K562 (cell line): ENCODE data around the gene CIAO3. TPM values are rescaled to one million over a fixed set of nuclear protein-coding genes. Genes with fewer than 3 reads are reported as not detected.

Experiments used
- ARID3A ChIP-seq: IDR thresholded peaks from 2 replicates; pipeline ENCODE4 v1.6.1; 2012; ENCODE audit warnings: low read depth, low read length, improper control_type of control experiment, borderline replicate concordance
- C11orf30 ChIP-seq: fragments of 450-650 bp; IDR thresholded peaks from 2 replicates; pipeline ENCODE4 v1.6.1; 2016; ENCODE audit warnings: low read depth, mild to moderate bottlenecking
- FIP1L1 ChIP-seq: fragments of 200-400 bp; formaldehyde crosslinking; IDR thresholded peaks from 2 replicates; pipeline ENCODE4 v1.6.1; 2018; ENCODE audit warnings: mild to moderate bottlenecking, low read depth, low read length; ENCODE audit not compliant: poor library complexity, severe bottlenecking
- FOXO4 ChIP-seq: fragments of 450-650 bp; formaldehyde crosslinking; IDR thresholded peaks from 2 replicates; pipeline ENCODE4 v1.4.0; 2020; ENCODE audit warnings: mild to moderate bottlenecking, moderate library complexity
- GATAD2B ChIP-seq: fragments of 450-650 bp; IDR thresholded peaks from 2 replicates; pipeline ENCODE4 v1.6.1; 2017; ENCODE audit warnings: mild to moderate bottlenecking, borderline replicate concordance
- GTF2E2 ChIP-seq: fragments of 200-800 bp; sonication (Bioruptor generic); IDR thresholded peaks from 2 replicates; pipeline ENCODE4 v1.6.1; 2016; ENCODE audit warnings: missing genetic modification characterization, missing compliant biosample characterization
- HCFC1 ChIP-seq: IDR thresholded peaks from 2 replicates; pipeline ENCODE4 v1.6.1; 2012; ENCODE audit warnings: low read depth, low read length, improper control_type of control experiment
- HDAC3 ChIP-seq: fragments of 450-650 bp; IDR thresholded peaks from 2 replicates; pipeline ENCODE4 v1.6.1; 2018; ENCODE audit warnings: borderline replicate concordance, mild to moderate bottlenecking, moderate library complexity; ENCODE audit not compliant: partially characterized antibody
- HSF4 ChIP-seq: fragments of 250-450 bp; sonication (Bioruptor Pico); IDR thresholded peaks from 2 replicates; pipeline ENCODE4 v2.1.2; 2022; ENCODE audit warnings: mild to moderate bottlenecking, moderate library complexity, borderline replicate concordance
- KDM5B ChIP-seq: fragments of 200-600 bp; sonication (generic); IDR thresholded peaks from 2 replicates; pipeline ENCODE4 v1.6.1; 2012; ENCODE audit warnings: low read depth, mild to moderate bottlenecking, moderate library complexity, low read length, control low read depth, inconsistent platforms; ENCODE audit not compliant: insufficient replicate concordance
- KLF1 ChIP-seq: fragments of 450-650 bp; IDR thresholded peaks from 2 replicates; pipeline ENCODE4 v1.6.1; 2016; ENCODE audit warnings: missing genetic modification characterization, missing compliant biosample characterization
- KLF13 ChIP-seq: fragments of 450-650 bp; IDR thresholded peaks from 2 replicates; pipeline ENCODE4 v1.6.1; 2016; ENCODE audit warnings: missing genetic modification characterization, low read depth, mild to moderate bottlenecking, missing compliant biosample characterization, moderate library complexity, borderline replicate concordance
- MAFG ChIP-seq: fragments of 450-650 bp; conservative IDR thresholded peaks from 2 replicates; pipeline ENCODE4 v1.6.1; 2016; ENCODE audit warnings: missing genetic modification characterization, missing compliant biosample characterization
- MYBL2 ChIP-seq, 2 experiments: fragments of 450-650 bp in 1 of 2; sonication (generic) in 1 of 2; formaldehyde crosslinking in 1 of 2; IDR thresholded peaks; 2 replicates each; pipeline versions ENCODE4 v1.6.1 to v1.8.1; 2017 to 2022; ENCODE audit warnings: borderline replicate concordance in 1 of 2, inconsistent platforms in 1 of 2, low read depth in 1 of 2, mild to moderate bottlenecking in 1 of 2, missing genetic modification reagents in 1 of 2, moderate library complexity in 1 of 2
- PHF20 ChIP-seq: fragments of 450-650 bp; IDR thresholded peaks from 2 replicates; pipeline ENCODE4 v1.6.1; 2018; ENCODE audit not compliant: partially characterized antibody
- PRMT5 ChIP-seq: sonication (generic); formaldehyde crosslinking; IDR thresholded peaks from 2 replicates; pipeline ENCODE4 v1.5.0; 2020; ENCODE audit warnings: missing genetic modification reagents
- SMAD1 ChIP-seq: fragments of 150-350 bp; IDR thresholded peaks from 2 replicates; pipeline ENCODE4 v1.6.1; 2014; ENCODE audit warnings: low read length, low read depth; ENCODE audit not compliant: partially characterized antibody
- SP2 ChIP-seq: IDR thresholded peaks from 2 replicates; pipeline ENCODE4 v1.6.1; 2011; ENCODE audit warnings: mild to moderate bottlenecking, low read depth, low read length, moderate library complexity; ENCODE audit not compliant: poor library complexity, severe bottlenecking; ENCODE audit errors: extremely low read depth
- TCF7L2 ChIP-seq: fragments of 150-350 bp; IDR thresholded peaks from 2 replicates; pipeline ENCODE4 v1.6.1; 2016; ENCODE audit warnings: low read depth, mild to moderate bottlenecking, low read length, moderate library complexity
- polyA plus RNA-seq, 8 experiments: library from polyadenylated mRNA; depleted of rRNA in 4 of 8; stranded (reverse) in 5 of 8; unstranded in 3 of 8; fragments of >200 nt; fragmentation: Nextera tagmentation in 2 of 8; fragmentation: Illumina TruSeq in 1 of 8; extraction: Ambion mirVana in 2 of 8; extraction: Trizol in 1 of 8; gene quantifications; 2 replicates each; pipeline versions ENCODE4 v1.2.1 to v1.2.3, GENCODE V29; 2011 to 2014; ENCODE audit warnings: inconsistent platforms in 1 of 8, missing spikeins in 1 of 8
- total RNA-seq, 7 experiments: library from RNA; depleted of rRNA in 6 of 7; stranded (reverse); fragments of >200 nt in 6 of 7; fragmentation: Illumina TruSeq in 2 of 7; extraction: Trizol in 2 of 7; gene quantifications; 2 replicates each; pipeline versions ENCODE4 v1.2.1 to v1.2.3, GENCODE V29; 2011 to 2021; ENCODE audit warnings: low replicate concordance in 1 of 7
- TF ChIP-seq, protein P1 (sequence below): fragments of 450-650 bp; IDR thresholded peaks from 2 replicates; pipeline ENCODE4 v1.6.1; 2014; ENCODE audit warnings: low read depth, mild to moderate bottlenecking, moderate library complexity, borderline replicate concordance
- TF ChIP-seq, protein P2 (sequence below): fragments of 450-650 bp; formaldehyde crosslinking; conservative IDR thresholded peaks from 2 replicates; pipeline ENCODE4 v1.4.0; 2022; ENCODE audit warnings: mild to moderate bottlenecking, missing genetic modification characterization

CIAO3 gene
- total and polyA plus RNA-seq, 9 of the 15 experiments (the other 6 are each of a cell fraction or from before 2014, with no cell fraction given), result 2.2 to 35.6 (median 18.7) TPM

- TF ChIP-seq FIP1L1 (no peak), HSF4 (CRISPR knock-in tag) (no peak), KLF1 (0 out of 2 replicates have a peak, but pooled peaks have one; percentile 23), PRMT5 (CRISPR knock-in tag) (no peak), TCF7L2 (no peak), GATAD2B (peak; percentile 93), C11orf30 (no peak), HDAC3 (no peak), HCFC1 (0 out of 2 replicates have a peak, but pooled peaks have one; percentile 27), SMAD1 (no peak), MAFG (tag) (no peak), SP2 (no peak), PHF20 (no peak), GTF2E2 (tag) (no peak), ARID3A (no peak), FOXO4 (CRISPR knock-in tag) (no peak), KLF13 (tag) (peak; percentile 69; the same call in 1 of the 2 replicates), KDM5B (peak; percentile 53), MYBL2 (IDR thresholded peaks at IDR 0.05; ENCODE audit: low read depth) (no peak), MYBL2 (CRISPR knock-in tag; IDR thresholded peaks at IDR 0.05; ENCODE audit: borderline replicate concordance) (no peak)
- TF ChIP-seq, protein P1, sequence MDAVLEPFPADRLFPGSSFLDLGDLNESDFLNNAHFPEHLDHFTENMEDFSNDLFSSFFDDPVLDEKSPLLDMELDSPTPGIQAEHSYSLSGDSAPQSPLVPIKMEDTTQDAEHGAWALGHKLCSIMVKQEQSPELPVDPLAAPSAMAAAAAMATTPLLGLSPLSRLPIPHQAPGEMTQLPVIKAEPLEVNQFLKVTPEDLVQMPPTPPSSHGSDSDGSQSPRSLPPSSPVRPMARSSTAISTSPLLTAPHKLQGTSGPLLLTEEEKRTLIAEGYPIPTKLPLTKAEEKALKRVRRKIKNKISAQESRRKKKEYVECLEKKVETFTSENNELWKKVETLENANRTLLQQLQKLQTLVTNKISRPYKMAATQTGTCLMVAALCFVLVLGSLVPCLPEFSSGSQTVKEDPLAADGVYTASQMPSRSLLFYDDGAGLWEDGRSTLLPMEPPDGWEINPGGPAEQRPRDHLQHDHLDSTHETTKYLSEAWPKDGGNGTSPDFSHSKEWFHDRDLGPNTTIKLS, result no peak
- TF ChIP-seq, protein P2, sequence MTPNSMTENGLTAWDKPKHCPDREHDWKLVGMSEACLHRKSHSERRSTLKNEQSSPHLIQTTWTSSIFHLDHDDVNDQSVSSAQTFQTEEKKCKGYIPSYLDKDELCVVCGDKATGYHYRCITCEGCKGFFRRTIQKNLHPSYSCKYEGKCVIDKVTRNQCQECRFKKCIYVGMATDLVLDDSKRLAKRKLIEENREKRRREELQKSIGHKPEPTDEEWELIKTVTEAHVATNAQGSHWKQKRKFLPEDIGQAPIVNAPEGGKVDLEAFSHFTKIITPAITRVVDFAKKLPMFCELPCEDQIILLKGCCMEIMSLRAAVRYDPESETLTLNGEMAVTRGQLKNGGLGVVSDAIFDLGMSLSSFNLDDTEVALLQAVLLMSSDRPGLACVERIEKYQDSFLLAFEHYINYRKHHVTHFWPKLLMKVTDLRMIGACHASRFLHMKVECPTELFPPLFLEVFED (CRISPR knock-in tag), result no peak
Measured at GRCh38 chr16:679814-680624, 60.8 kb downstream of the CIAO3 start, which contains the start of gene STUB1 (continued).
